HG02852 (cell line): ENCODE measurements around the gene GOLGA2.

Experiments used
- ATAC-seq: cut with Tn5 transposase; IDR thresholded peaks from one replicate; pipeline ENCODE4 v1.9.1; 2021; ENCODE audit warnings: mild to moderate bottlenecking, moderate library complexity; ENCODE audit not compliant: unreplicated experiment

GOLGA2 gene

DNA sequence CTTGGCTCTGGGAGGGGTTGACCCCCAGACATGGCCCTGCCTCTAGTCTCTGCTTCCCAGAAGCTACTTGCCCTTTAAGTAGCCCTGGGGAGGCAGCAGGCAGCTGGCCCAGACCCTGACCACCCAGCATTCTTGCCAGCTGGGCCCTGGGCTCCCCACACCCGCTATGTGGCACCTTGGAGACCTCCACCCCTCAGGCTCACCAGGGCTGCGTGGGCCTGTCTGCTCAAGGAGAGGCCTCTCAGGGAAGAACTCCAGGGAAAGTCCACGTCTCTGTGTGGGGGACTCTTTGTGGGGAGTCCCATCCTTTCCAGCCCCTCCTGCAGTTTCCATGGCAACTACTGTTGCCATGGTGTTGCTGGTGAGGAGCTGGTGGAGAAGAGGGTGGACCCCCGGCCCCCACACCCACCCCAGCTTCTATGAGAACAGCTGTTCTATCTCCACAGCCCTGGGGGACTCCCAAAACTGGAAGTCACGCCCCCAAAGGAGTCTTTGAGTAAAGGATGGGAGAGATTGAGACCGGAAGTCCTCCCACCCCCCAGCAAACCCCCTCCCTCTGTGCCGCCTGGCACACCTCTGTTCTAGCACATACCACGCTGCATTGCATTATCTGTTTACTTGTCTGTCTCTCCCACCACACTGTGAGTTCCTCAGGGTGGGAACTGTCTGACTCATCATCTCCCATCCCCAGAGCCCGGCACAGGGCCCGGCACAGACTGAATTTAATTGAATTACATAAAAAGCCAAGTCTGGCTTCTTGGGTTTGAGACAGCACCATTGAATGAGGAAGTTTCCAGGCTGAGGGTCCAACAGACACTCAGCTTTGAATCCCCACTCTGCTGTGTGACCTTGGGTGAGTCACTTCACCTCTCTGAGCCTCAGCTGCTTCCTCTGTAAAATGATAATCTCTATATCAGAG, 60.1 kb downstream of the GOLGA2 start:
- no peak for ATAC-seq

GRCh38 chr9:128214571-128215490, 61.0 kb downstream of the GOLGA2 start:
- ATAC-seq, result no peak

- no peak for ATAC-seq
These were observed 61.9 kb downstream of the GOLGA2 start for GRCh38 chr9:128213746-128214497.

DNA sequence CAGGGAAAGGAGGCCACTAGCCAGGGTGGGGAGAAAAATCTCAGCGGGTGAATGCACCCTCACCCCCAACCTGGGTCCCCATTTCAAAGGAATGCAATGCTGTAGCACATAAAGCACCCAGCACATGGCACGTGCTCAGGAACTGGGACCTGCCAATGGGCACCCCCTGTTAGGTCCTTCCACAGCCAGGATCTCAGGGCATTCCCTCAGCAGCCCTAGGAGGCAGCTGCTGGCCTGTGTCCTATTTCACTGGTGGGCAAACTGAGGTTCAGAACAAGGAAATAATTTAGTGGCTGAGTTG, 63.9 kb downstream of the GOLGA2 start:
- ATAC-seq, result no peak

DNA sequence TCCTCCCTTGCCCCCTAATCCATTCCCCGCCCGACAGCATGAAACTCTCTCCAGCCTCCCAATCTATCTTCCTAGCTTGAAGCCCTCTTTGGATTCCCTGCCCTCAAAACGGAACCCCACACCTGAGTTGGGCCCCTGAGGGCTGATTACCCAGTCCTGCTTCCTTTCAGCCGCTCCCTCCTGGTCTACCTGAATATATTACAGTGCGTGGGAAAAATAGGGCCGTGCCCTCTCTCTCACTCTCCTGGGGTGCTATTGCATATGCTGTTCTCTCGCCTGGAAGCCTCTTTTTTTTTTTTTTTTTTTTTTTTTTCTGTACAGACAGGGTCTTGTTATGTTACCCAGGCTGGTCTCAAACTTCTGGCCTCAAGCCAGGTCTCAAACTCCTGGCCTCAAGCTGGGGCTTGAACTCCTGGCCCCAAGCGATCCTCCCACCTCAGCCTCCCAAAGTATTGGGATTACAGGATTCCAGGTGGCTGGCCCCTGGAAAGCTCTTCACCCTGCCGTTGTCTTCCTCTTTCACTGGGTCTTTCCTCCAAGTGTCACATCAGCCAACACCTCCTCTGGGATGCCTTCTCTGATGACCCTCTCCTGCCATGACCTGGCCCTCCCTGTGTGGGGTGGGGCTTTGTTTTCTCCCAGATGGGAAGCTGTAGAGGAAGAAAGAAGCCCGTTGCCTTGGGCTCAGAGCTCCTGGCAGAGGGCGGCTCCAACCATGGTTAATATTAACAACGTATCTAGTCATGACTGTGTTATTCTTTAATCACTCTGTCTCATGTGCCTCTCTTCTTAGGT, 64.4 kb downstream of the GOLGA2 start:
- no peak for ATAC-seq

DNA sequence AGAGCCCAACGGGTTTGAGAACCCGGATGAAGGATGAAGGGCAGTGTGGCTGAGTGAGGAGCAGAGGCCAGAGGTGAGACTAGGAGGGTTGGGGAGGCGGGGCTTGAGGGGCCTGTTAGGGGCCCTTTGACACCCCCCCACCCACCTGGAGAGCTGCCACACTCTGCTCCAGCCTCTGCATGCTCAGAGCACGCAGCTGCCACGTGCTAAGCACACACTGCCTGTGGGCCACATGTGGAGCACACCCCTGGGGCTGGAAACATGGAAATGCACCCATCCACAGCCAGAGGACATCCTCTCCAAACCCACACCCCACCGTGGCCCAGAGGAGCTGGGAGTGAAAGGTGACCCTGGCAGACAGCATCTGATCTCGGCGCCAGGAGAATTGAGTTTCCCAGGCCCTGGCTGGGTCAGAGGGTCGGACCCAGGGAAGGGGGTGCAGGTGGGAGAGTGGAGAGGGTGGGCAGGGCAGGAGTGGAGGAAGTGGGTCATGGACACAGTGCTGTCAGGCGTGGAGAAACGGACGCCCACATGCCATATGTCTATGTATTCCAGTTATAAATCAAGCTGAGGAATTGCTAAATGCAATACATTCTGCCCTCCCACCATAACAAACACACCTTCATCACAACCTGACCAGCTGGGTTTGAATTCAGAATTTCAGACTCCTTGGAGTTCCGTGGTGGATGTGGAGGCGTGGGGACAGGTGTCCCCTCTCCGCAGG, 66.7 kb downstream of the GOLGA2 start:
- ATAC-seq, result no peak

DNA sequence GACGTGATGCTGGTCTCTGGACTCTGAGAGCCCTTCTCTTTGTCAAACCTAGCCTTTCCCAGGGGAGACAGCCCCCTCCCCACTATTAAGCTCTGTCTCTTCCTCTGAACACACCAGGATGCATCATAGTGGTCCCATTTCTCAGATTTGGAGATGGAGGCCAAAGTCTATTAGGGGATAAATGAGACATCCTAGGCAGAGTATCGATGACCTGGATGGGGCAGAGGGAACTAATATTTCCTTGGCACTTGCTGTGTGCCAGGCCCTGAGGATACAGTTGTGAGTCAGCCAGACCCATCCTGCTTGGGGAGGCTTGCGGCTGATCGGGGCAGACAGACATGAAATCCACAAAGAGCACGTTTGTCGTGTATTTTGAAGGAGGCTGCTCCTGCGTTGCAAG, 67.4 kb downstream of the GOLGA2 start:
- no peak for ATAC-seq

GRCh38 chr9:128206916-128207910, 68.6 kb downstream of the GOLGA2 start:
- ATAC-seq, result no peak

DNA sequence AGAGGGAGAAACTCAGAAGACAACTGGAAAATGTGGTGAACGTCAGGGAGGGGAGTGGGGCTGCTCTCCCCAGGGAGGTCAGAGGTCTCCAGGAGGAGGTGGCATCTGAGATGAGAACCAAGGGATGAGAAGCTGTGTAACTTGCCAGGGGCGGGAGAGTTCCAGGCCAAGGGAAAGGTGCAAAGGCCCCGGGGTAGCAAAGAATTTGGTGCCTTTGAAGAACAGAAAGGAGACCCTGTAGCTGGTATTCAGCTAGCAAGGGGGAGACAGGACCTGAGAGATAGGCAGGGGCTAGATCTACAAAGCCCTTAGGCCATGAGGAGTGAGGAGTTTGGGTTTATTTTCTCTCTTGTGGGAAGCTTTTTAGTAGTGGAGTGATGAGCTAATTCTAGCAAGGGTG, 69.3 kb downstream of the GOLGA2 start:
- no peak for ATAC-seq
